Activated CD4-positive, alpha-beta T cell treated with anti-CD3 and anti-CD28 coated beads for 24 hours (primary cell): ENCODE results near the gene AHRR.

Experiments
- DNase-seq, 2 donors: peaks; one replicate each; pipeline ENCODE4 v3.0.0-alpha.2; 2020; ENCODE audit warnings: low read depth in 2 of 2

Gene AHRR

DNA sequence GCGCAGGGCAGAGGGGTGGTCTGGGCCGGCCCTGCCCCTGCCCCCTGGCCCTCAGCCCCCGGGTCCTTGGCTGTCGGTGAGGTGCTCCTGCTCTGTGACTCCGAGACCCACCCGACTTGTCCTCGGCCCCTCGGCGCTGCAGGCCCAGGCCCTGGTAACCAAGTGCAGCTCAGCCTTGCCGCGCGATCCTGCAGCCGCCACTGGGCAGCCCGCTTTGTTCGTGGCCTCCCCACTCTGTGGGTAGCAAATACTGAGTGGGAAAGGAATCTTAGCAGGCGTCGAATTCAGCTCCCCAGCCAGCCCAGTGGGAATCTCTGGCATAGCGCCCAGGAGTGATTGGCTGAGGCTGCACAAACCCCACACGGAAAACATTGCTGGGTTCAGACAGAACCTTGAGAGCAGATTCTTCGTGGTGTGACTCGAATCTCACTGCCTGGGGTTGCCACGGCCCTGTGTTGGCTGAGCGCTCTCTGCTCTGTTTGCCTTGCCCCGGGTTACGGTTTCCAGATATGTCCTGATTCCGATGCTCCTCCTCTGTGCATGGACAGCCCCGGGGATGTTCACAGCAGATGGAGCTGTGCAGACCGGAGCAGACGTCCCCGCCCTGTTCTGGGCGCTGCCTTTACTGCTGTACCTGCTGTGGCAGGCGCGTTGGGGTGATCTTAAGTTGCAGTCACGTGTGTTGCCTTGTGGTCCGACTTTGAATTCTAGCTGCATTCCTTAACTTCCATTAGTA is 108.1 kb downstream of the AHRR start:
- no peak for DNase-seq

DNA sequence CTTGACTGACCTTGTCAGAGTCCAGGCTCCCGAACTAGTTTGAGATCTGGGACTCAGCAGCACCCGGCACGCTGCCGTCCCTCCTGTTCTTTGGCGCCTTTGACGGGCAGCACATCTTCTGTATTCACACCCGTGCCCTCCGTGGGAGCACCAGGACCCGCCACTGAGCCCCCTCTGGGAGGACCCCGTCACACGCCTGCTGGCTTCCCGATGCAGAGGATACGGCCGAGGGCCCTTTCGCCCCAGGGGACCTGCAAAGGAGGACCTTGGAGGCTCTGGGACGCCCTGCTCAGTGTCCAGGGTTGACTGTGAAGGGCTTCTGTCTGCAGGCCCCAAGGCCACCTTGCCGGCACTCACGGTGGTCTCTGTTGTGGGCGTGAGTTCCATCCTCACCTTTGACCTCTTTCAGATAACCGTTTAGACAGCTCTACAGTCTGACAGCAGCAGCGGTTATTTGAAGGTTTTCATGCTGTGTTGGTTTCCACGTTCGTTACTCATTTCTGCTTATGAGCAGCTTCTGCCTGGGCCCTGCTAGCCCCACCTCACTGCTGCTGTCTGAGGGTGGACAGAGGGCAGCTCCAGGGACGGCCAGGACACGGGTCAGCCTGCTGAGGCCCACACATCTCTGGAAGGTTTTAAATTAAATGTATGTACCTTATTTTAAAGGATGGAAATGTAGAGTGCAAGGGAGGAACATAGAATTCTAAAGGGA is 108.9 kb downstream of the AHRR start:
- no peak for DNase-seq

DNA sequence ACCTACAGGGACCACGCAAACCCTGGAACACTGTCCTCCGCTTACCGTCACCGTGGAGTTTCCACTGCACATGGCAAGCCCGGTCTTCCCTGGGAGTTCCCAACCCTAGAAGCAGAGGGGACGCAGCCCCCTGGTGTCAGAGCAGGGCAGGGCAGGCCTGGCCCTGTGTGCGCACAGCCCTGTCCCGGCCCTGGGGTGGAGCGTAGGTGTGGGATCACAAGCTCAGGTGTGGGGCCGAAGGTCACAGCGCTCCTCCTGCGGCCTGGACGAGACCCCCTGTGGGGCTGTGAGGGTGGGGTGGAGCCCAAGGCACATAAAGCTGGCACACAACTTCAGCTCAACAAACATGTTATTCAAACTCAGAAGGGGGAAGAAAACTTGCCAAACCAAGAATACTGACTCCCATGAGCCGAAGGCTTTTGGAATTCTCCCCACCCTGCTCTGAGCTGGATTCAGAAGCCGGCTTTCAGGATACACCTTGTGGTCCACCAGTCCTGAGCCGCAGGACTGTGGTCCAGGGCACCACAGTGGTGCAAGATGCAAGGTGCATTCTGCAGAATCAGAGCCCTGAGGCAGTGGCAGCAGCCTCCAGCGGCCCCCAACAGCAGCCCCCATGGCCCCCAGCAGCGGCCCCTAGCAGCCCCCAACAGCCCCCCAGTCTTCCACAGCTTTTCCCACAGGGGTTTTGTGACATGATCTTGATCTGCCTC is 109.6 kb downstream of the AHRR start:
- DNase-seq = peak in 1 of 2 donors; percentile 35

DNA sequence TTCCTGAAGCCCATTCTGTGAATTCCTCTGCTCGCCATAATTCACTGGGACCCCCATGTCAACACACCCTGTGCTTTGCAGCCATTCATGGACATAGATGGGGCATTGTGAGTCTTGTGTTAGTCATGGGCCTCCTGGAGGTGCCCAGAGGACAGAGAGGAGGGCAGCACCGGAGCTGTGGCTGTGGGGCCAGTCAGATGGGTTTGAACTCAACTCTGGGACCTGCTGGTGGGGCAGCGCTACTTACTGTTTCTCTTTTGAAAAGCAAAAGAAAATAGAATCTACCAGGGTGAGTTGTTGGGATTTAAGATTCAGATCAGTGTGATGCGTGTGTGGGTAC is 110.2 kb downstream of the AHRR start:
- no peak for DNase-seq

DNA sequence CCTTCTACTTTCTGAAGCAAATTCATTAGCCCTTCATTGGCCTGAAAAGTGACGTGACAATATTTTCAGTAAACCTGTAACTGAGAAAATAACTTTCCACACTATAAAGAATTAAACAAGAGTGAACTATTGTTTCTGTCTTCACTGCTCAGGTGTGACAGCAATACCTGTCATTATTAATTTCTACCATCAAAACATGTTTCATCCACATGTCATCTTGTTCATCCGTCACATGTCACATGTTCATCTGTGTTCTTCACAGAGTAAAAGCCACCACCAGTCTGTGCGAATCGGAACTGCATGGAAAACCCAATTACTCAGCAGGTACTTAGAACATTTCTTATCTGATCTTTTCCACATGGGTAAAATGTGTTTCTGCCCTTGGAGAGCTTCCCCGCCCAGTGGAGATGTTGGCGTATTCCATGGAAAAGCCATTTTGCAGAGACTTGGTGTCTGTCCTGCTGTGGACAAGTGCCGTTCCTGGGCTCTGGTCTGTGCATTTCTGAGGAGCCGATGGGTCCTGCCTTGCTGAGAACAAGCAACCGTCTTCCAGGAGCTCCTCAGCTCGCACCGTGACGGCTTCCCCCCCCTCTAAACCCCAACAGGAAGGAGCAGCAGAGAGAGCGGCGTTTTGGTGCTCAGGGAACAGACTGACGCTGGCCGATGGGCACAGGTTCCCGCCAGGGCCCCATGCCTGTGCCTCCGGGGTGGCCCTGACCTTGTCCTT is 110.8 kb downstream of the AHRR start:
- no peak for DNase-seq

DNA sequence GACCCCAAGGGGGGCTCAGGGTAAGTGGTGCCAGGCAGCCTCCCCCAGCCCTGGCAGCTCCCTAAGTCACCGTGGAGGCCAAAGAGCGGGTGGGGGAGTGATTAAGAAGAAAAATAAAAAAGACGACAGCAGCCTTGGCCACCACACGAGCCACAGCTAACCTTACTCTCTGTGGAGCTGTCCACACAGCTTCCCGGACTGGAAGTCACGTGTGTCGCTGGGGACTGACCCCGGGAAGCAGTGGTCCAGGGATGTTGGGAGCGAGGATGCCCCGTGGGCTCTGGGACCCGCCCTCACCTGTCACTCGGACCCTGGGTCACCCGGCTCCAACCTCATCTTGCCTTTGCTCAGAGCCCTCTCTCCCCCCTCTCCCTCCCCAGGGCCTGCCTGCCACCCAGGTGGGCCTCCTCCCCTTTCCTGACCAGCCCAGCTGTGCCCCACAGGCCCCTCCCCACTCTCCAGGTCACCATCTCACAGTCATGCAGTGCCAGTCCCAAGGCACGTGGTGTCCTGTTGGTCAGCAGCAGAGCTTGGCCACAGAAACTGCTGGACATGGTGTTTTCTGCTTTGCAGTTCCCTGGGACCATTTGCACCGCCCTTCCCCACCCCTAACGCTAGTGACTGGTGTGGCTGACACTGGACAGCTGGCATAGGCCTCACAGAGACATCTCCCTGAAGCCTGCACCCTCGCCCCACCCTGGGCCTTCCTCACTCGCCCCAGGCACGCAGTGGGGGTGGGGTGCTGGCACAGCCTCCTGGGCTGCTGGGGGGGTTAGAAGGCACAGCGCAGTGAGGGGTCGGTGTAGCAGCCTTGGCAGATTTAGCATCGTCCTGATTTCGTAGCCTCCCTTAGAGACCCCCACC is 111.6 kb downstream of the AHRR start:
- no peak for DNase-seq

DNA sequence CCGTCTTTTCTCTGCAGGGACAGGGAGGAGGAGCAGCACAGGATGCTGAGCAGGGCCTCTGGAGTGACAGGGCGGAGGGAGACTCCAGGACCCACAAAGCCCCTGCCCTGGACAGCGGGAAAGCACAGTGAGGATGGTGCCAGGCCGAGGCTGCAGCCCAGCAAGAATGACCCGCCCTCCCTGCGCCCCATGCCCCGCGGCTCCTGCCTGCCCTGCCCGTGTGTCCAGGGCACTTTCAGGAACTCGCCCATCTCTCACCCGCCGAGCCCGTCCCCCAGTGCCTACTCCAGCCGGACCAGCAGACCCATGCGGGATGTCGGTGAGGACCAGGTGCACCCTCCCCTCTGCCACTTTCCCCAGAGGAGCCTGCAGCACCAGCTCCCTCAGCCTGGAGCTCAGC is 112.3 kb downstream of the AHRR start:
- no peak for DNase-seq

DNA sequence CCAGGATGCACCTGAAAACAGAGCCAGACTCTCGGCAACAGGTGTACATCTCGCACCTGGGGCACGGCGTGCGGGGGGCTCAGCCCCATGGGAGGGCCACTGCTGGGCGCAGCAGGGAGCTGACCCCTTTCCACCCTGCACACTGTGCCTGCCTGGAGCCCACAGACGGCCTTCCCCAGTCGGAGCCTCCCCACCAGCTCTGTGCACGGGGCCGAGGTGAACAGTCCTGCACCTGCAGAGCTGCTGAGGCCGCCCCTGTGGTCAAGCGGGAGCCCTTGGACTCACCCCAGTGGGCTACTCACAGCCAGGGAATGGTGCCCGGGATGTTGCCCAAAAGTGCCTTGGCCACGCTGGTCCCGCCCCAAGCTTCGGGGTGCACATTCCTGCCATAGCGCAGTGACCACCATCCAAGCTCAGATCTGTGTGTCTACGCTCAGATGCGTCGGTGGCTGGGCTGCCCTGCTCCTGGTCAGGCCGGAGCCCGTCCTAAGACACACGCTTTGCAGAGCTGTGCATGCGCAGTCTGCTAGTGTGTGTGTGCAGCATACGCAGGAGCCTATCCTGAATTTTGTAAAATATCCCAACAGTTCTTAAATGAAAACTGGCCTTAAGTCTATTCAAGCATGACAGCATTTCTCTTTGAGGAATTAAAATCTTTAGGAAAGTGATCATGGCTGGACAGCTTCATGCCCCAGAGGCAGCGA is 113.1 kb downstream of the AHRR start:
- DNase-seq = no peak

DNA sequence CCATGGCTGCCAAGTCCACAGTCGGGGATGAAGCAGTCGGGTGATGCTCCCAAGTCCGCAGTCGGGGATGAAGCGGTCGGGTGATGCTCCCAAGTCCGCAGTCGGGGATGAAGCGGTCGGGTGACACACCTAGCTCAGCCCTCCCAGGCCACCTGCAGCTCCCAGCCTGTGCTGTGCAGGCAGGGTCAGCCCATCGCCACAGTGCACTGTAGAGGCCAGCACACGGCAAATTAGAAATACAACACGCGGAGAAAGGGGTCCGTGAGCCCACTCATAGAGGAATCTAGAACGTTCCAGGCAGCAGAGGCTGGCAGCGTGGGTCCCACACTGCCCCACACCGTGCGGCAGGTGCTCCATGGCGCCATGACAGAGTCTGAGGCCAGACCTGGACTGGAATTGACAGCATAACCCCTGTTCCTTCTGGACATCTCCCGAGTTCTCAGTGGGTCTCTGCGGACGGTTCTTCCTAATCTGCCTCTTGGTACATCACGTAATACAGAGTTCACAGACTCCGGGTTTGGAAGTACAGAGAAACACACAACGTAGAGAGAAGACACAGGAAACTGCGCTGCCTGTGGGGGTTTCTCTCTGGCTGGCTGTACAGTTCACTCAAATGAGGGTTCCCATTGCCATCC is 113.8 kb downstream of the AHRR start:
- DNase-seq = no peak

DNA sequence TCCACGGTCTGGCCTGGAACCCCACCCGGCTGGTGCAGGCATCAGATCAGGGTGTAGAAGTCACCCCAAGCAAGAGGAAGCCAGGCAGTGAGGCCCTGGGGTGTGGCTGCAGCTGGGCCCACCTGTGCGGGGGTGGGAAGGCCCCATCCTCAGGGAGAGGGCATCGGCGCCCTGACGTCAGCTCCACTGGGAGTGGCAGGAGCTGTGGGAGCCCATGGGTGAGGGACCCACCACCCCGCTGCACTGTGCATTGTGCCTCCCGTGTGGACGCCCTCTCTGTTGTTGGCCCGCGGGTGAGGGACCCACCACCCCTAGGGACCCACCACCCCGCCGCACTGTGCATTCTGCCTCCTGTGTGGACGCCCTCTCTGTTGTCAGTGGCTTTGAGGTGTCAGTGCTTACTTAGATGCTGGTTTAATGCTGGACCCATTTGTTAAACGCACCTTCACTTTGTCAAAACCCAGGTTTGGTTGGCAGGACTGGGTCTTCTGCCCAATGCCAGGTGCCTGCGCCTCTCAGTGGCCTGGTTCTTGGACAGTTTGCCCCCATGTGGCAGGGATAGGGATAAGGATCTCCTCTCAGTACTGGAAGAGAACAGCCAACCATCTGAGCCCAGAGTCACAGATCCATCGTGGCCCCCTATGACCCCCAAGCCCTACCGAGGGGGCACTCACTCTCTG is 114.6 kb downstream of the AHRR start:
- DNase-seq = no peak

DNA sequence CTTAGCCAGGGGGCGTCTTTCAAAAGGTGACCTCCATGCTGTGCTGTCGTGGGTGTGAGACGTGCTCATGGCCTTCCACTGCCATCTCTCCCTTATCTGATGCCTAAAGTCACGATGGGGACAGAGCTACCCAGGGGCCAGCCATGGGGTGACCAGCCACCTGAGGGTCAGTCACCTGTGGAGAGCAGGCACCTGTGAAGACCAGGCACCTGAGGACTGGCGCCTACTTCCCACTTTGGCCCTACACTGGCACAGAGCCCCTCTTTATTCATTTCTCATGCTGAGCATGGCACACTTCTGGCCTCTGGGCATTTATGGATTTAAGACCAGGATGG is 115.1 kb downstream of the AHRR start:
- DNase-seq = no peak

DNA sequence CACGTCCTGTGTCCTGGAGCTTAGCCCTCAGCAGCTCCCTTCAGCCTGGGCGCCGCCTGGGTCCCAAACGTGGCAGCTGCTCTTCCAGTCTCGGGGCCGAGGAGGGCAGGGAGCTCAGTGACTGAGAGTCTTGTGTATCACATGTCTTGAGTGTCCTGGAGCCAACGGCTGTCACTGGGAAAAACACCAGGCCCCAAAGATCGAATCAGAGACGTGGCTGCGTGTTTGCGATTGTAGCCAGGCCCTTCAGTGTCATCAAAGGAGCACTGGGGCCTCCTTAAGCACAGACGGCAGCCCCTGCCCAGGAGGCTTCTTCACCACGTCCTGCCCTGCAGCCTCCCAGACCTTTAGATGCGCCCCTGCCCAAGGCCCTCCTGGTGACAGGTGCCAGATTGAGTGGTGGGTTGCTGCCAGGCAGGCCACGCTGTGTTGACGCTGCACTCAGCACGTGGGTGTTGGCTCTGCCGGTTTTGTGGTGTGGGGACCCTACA is 115.8 kb downstream of the AHRR start:
- DNase-seq = no peak

DNA sequence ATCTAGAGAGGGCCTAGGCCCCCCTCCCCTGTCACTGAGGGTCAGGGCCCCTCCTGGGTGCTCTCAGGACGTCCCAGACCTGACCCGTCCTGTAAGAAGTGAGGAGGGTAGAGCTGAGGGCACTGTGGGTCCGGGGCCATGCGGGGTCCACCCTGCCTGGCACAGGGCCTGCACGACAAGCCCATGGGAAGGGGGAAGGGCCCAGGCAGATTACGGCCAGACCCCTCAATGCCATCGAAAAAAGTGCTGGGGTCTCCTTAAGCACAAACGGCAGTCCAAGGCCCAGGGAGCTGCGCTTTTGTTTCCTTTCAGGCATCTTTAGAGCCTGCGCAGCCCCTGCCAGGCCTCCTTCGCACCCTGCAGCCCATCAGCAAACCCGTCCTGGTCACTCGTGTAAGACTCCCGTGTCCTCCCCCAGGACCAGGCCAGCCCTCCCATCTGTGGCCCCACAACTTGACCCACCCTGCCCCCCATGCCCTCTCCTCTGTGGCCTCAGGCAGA is 117.0 kb downstream of the AHRR start:
- no peak for DNase-seq

DNA sequence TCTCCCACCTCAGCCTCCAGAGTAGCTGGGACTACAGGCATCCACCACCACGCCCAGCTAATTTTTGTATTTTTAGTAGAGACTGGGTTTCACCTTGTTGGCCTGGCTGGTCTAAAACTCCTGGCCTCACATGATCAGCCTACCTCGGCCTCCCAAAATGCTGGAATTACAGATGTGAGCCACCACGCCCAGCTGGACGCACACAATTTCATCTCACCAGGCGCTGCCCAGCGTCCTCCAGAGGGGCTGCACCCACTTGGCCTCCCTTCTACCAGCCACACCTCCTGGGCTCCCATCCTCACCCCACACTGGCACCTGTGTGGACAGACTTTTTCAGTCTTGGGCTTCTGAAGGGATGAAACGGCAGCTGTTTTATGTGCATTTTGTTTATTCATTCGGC is 117.7 kb downstream of the AHRR start:
- DNase-seq = no peak

DNA sequence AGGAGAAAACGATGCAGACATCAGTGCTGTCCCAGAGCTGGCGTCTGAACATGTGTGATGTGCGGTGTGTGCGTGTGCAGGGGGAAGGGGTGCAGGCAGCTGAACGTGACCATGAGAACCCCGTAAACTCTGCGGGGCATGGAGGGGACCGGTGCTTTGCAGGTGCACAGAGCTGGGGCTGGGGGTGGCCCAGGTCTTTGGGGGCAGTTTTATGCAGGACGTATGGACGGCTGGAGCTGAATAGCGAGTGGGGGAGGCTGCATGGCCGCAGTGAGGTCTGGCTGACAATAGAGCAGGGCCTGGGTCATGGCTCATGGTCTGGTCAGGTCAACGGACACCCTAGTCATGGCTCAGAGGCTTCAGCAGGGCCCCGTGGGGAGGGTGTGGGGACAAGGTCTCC is 118.1 kb downstream of the AHRR start:
- DNase-seq = no peak

DNA sequence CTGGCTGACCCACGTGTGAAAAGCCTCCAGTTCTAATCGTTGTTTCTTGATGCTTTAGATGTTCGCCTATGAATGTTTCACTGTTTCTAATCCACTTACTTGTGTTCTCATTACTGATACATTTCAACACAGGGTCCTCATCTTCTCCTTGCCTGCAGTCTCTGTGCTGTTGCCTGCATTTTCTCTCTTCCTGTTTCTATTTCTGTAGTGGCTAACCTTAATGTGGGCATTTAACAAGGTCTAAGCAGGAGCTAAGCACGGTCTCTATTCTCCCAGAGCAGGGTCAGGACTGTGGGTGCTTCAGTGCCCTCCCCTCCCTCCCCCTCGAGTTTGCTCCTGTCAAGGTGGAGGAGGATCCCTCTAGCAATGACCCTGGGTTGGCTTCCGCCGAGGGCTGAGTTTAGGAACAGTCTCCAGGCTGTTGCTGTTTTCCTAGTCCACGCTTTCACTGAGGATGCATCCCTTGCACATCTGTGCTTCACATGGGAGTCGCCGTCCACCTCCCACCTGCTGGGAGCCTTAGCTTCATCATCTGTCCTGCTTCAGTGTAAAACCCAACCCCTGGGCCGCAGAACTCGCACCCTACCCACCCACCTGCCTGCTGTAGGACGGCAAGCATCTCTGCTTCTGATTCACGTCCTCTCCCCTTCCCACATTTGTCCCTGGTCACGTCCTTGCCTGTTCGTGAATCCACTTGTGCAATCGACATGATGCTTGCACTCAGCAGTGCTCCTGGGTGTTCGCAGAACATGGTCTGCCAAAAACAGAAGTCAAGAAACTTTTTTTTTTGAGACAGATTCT is 119.1 kb downstream of the AHRR start:
- DNase-seq = no peak

DNA sequence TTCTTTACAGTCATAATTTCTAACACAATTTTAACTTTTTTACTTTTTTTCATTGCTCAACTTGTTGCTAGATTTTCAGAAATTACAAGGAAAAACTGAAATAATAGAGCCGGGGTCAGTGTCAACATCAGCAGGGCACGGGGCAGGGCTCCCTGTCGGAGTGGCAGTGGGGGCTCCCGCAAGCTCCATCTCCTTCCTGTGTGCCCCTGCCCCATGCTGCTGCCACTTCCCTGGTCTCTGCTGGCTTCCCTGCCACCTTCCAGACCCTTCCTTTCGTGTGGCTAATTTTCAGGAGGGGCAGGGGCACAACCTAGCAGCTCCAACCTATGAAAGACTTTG is 120.5 kb downstream of the AHRR start:
- no peak for DNase-seq

DNA sequence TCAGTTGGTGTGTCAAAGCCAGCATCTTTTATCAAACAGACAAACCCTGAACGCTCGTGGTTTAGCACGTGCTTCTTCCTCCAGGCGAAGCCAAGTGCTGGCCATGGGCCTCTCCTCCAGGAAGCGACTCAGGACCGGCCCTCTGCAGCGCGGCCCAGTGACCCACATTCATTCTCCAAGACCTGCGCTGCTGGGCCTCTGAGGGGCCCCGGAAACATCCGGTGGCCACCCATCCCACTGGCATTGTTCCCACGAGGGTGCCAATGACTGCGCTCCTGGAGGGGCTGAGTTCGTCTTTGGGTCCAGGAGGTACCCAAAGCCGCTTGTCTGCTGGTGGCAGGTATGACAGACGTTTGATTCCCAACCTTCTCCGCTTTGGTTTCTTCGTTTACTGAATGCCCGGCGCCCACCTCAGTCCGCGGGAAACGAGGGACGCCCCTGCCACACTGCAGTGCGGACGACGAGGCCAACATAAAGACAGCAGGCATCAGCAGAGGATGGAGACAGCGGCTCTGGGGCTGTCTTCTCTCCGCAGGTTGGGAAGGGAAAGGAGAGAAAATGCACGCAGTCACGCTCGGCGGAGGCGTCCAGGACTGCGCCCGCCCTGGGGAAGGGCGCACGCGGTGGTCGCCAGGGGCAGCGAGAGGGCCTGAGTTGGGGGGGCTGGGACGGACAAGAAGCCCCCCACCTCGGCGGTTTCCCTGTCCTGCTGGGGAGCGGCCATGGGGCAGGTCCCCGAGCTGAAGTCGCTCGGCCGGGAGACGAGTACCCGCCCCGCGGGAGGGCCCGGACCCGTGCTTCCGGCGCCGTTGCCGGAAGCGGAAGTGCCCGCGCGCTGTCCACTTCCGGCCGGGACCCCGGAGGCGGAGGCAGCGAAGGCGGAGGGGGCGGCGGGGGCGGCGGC is 121.1 kb downstream of the AHRR start, which contains the start of gene EXOC3:
Gene EXOC3, plus strand, starts transcription at position 842 of the 904 bp plus-strand sequence. CDS start 3,030 bp downstream, outside the sequence.
- DNase-seq = peak; percentile 57 to 58
